DMS53 treated with DMSO at 0.1 percent for 48 hours (cell line): ENCODE measurements around the gene SEPHS1.
A peak's percentile ranks its signal among the peaks of the same experiment; 100 is the strongest.
"Not testable (repeated sequence)": the region's sequence is repeated elsewhere in the genome, so short reads cannot be mapped to it uniquely, and the experiment has no call there.

Experiments used
- DNase-seq: peaks from one replicate; lab custom pipeline; 2025; ENCODE audit not compliant: unreplicated experiment; lab: John Stamatoyannopoulos, UW

SEPHS1 gene

GRCh38 chr10:13360587-13360986 is 12.5 kb upstream of the SEPHS1 start:
- DNase-seq, result no peak

GRCh38 chr10:13356392-13356791 is 8.3 kb upstream of the SEPHS1 start:
- DNase-seq, result no peak

GRCh38 chr10:13354783-13355182 is 6.7 kb upstream of the SEPHS1 start:
- DNase-seq, result no peak

- DNase-seq, result no peak
Observed at GRCh38 chr10:13352519-13352918, 4.4 kb upstream of the SEPHS1 start.

DNA sequence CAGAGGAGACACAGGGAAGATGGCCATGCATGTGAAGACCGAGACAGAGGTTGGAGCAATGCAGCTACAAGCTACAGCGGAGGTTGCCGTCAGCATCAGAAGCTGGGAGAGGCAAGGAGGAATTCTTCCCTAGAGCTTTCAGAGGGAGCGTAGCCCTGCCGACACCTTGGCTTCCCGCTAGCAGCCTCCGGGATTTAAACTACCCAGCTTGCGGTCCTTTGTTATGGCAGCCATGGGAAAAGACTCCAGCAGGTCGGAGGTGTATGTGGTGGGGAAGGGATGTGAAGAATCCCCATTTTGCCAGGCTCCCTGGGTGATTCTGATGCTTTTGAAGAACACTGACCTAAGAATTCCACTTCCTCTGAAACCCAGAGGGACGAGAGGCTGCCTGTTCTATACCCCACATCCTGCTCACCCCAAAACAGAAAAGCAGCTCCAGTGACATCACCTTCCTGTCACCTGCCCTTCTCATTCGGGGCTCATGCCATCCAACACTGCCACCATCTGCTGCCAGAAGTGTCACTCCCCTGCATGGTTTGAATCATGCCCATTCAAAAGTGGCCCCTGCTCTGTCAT is 3.3 kb upstream of the SEPHS1 start:
- DNase-seq, result no peak

GRCh38 chr10:13349463-13350274 is 1.6 kb upstream of the SEPHS1 start:
- DNase-seq, result no peak

GRCh38 chr10:13347500-13348156 is 465 bp downstream of the SEPHS1 start:
- DNase-seq, result peak; percentile 51

DNA sequence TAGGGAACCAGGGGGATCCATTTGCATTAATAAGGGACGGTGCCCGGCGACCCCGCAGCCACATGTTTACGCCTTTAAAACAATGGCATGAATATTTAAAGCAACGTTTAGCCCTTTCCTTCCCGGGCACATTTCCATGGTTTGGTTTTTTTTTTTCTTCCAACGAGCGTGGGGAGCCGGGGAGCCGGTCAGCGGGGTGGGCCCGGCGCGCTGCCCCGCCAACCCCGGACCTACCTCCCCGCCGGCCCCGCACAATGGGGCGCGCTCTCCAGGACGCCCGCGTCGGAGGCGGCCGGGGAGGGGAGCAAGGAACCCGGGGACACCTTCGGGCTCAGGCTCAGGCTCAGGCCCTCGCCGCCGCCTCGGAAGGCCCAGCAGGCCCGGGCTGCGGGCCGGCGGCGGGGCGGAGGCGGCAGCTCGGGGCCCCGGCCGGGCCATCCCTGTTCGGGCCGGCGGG is 1.0 kb downstream of the SEPHS1 start:
- DNase-seq, result no peak

GRCh38 chr10:13346283-13347042 is 1.6 kb downstream of the SEPHS1 start:
- DNase-seq, result no peak

GRCh38 chr10:13340626-13341376 is 7.3 kb downstream of the SEPHS1 start:
- no peak for DNase-seq

GRCh38 chr10:13340068-13340467 is 8.0 kb downstream of the SEPHS1 start:
- DNase-seq, result no peak

DNA sequence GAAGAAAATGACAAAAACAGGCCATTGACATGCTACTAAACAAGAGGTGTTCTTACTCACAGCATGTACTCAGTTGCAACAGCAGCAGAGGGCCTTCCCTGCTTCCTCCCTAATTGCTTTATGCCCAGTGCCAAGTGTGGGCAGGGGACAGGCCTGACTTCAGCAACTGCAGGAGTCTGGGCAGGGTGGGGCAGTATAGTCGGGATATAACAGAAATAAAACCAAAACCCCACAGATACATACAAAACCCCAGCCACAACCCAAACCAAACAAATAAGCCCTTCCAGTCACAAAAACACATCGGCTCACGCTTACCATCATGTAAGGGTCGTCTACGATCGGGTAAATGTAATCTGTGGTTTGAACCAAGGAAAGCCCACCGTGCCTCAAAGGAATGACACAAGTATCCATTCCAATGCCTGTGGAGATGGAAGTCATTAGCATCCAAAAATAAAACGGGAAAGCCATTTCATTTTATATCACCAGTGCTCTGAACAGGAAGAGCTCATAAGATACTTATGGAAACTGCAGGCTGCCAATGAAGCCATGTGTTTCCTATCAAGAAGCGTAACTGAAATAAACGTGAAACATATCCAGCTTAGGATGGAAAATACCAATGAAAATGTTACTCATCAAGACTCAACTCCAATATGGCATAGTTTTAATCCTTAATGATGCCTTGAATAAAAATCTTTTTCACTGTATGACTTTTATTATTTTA is 9.5 kb downstream of the SEPHS1 start:
- no peak for DNase-seq

GRCh38 chr10:13337827-13338196 is 10.3 kb downstream of the SEPHS1 start:
- no peak for DNase-seq

- no peak for DNase-seq
Observed at GRCh38 chr10:13337128-13337826, 10.8 kb downstream of the SEPHS1 start.

DNA sequence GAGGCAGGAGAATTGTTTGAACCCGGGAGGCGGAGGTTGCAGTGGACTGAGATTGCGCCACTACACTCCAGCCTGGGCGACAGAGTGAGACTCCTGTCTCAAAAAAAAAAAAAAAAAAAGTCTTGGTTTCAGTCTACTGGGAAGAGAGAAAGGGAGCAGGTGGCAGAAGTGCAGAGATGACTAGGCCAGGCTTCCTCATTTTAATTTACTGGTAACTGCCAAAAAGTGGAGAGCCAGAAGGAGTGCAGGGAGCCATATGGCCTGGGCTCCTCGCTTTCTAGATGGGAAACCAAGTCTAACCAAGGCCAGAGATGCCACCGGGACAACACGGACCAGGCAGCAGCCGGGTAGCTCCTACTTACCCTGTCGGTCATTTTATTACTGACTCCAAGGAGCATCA is 12.2 kb downstream of the SEPHS1 start:
- DNase-seq, result no peak

GRCh38 chr10:13334556-13334955 is 13.5 kb downstream of the SEPHS1 start:
- DNase-seq, result no peak

GRCh38 chr10:13331646-13332045 is 16.4 kb downstream of the SEPHS1 start:
- no peak for DNase-seq

DNA sequence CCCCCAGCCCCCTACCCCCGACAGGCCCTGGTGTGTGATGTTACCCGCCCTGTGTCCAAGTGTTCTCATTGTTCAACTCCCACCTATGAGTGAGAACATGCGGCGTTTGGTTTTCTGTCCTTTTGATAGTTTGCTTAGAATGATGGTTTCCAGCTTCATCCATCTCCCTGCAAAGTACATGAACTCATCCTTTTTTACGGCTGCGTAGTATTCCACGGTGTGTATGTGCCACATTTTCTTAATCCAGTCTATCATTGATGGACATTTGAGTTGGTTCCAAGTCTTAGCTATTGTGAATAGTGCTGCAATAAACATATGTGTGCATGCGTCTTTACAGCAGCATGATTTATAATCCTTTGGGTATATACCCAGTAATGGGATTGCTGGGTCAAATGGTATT is 17.1 kb downstream of the SEPHS1 start:
- not testable (repeated sequence) for DNase-seq

DNA sequence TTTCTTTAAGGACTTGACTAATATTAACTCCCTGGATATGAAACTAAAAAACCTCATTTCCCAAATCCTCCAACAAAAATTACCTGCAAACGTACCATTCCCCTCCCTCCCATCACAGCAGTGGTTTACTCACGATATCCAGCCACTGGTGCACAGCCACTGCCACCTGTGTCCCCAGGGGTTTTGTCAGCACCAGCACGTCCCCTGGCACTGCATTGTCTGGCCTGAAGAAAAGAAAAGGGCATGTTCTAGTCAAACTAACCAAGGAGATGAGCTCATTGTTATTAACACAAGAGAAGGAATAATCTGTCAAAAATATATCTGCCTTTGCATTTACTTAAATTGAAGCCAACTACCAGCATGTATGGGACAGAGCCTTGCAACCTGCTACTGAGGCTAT is 18.5 kb downstream of the SEPHS1 start:
- no peak for DNase-seq

DNA sequence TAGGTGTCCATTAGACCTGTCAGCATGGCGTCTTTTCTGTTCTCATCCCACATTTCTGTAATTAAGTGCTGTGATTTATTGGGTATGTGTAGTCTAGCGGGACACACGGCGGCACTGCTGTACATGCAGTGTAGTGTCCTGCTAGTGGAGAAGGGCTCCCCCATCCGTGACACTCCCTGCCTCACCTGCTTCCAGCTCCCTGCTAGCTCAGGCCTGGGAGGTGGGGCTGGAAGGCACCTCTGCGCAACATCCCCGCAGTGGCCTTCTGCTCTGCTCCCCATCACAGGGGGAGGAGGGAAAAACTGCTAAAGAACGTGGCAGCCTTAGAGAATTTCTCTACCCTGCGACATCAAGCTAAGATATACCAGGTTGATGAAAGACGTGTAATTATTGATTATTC is 19.5 kb downstream of the SEPHS1 start:
- no peak for DNase-seq
